ENCODE data around the gene ZFR.
"Not testable (repeated sequence)": the region's sequence is repeated elsewhere in the genome, so short reads cannot be mapped to it uniquely, and the experiment has no call there.

ZFR gene

GRCh38 chr5:32384621-32385020, 59.9 kb downstream of the ZFR start:
- intact Hi-C loops (cut with micrococcal nuclease) = no loop called here
- H3K4me3 Mint-ChIP-seq = no peak overlapping the region
- H3K36me3 Mint-ChIP-seq (ENCODE audit: low read depth) = peaks cover 82% of the 10 kb centered on the region

GRCh38 chr5:32383586-32383985, 61.0 kb downstream of the ZFR start:
- H3K9me3 Mint-ChIP-seq = no peaks in the 10 kb centered on the region
- intact Hi-C loops (cut with micrococcal nuclease) = no loop called here
- H3K4me3 Mint-ChIP-seq = no peak overlapping the region
- H3K27me3 Mint-ChIP-seq = no peaks in the 10 kb centered on the region
- H3K27ac Mint-ChIP-seq = no peak overlapping the region
- peaks cover 84% of the 10 kb centered on the region for H3K36me3 Mint-ChIP-seq (ENCODE audit: low read depth)
- H3K4me1 Mint-ChIP-seq (ENCODE audit: low read depth) = peaks cover 5% of the 10 kb centered on the region

More at GRCh38 chr5:32384621-32385020, 59.9 kb downstream of the ZFR start:
- Mint-ChIP-seq H3K4me1 (ENCODE audit: low read depth) (peaks cover 15% of the 10 kb centered on the region), H3K9me3 (no peaks in the 10 kb centered on the region), H3K27ac (no peak overlapping the region), H3K27me3 (no peaks in the 10 kb centered on the region)

GRCh38 chr5:32383065-32383464, 61.5 kb downstream of the ZFR start:
- Mint-ChIP-seq H3K27me3 (no peaks in the 10 kb centered on the region), H3K36me3 (ENCODE audit: low read depth) (peaks cover 79% of the 10 kb centered on the region), H3K4me1 (ENCODE audit: low read depth) (no peaks in the 10 kb centered on the region), H3K27ac (no peak overlapping the region), H3K4me3 (no peak overlapping the region), H3K9me3 (no peaks in the 10 kb centered on the region)
- intact Hi-C loops (cut with micrococcal nuclease) = no loop called here

- intact Hi-C loops (cut with micrococcal nuclease) = no loop called here
- Mint-ChIP-seq H3K4me1 (ENCODE audit: low read depth) (no peaks in the 10 kb centered on the region), H3K4me3 (no peak overlapping the region), H3K27ac (no peak overlapping the region), H3K27me3 (no peaks in the 10 kb centered on the region), H3K9me3 (no peaks in the 10 kb centered on the region), H3K36me3 (ENCODE audit: low read depth) (peaks cover 84% of the 10 kb centered on the region)
Measured at GRCh38 chr5:32379421-32379820, 65.1 kb downstream of the ZFR start.

- H3K27me3 Mint-ChIP-seq = no peaks in the 10 kb centered on the region
- peaks cover 86% of the 10 kb centered on the region for H3K36me3 Mint-ChIP-seq (ENCODE audit: low read depth)
- intact Hi-C loops (cut with micrococcal nuclease) = no loop called here
- H3K4me1 Mint-ChIP-seq (ENCODE audit: low read depth) = no peaks in the 10 kb centered on the region
- no peak overlapping the region for H3K27ac Mint-ChIP-seq
- H3K4me3 Mint-ChIP-seq = no peak overlapping the region
- no peaks in the 10 kb centered on the region for H3K9me3 Mint-ChIP-seq
Measured at GRCh38 chr5:32378966-32379365, 65.6 kb downstream of the ZFR start.

GRCh38 chr5:32369542-32370155, 74.9 kb downstream of the ZFR start:
- Mint-ChIP-seq H3K27ac (no peak overlapping the region), H3K27me3 (no peaks in the 10 kb centered on the region)

GRCh38 chr5:32369032-32369431, 75.5 kb downstream of the ZFR start:
- intact Hi-C loops (cut with micrococcal nuclease) = no loop called here
- Mint-ChIP-seq H3K9me3 (no peaks in the 10 kb centered on the region), H3K4me3 (no peak overlapping the region), H3K27ac (no peak overlapping the region), H3K4me1 (ENCODE audit: low read depth) (no peaks in the 10 kb centered on the region), H3K36me3 (ENCODE audit: low read depth) (peaks cover 91% of the 10 kb centered on the region), H3K27me3 (no peaks in the 10 kb centered on the region)

More at GRCh38 chr5:32369542-32370155, 74.9 kb downstream of the ZFR start:
- Mint-ChIP-seq H3K9me3 (no peaks in the 10 kb centered on the region), H3K36me3 (ENCODE audit: low read depth) (peaks cover 91% of the 10 kb centered on the region), H3K4me1 (ENCODE audit: low read depth) (no peaks in the 10 kb centered on the region), H3K4me3 (no peak overlapping the region)
- intact Hi-C loops (cut with micrococcal nuclease) = no loop called here

- H3K27me3 Mint-ChIP-seq; H3K4me1 Mint-ChIP-seq (ENCODE audit: low read depth); H3K4me3 Mint-ChIP-seq; intact Hi-C loops (cut with micrococcal nuclease); H3K9me3 Mint-ChIP-seq; H3K27ac Mint-ChIP-seq: not testable (repeated sequence)
- H3K36me3 Mint-ChIP-seq (ENCODE audit: low read depth) = peaks cover 88% of the 10 kb centered on the region
Measured at GRCh38 chr5:32367271-32367670, 77.3 kb downstream of the ZFR start.

GRCh38 chr5:32365623-32366022, 78.9 kb downstream of the ZFR start:
- peaks cover 89% of the 10 kb centered on the region for H3K36me3 Mint-ChIP-seq (ENCODE audit: low read depth)

GRCh38 chr5:32363030-32363429, 81.5 kb downstream of the ZFR start:
- Mint-ChIP-seq H3K9me3 (no peaks in the 10 kb centered on the region), H3K27ac (no peak overlapping the region), H3K4me3 (no peak overlapping the region), H3K4me1 (ENCODE audit: low read depth) (no peaks in the 10 kb centered on the region), H3K36me3 (ENCODE audit: low read depth) (peaks cover 91% of the 10 kb centered on the region), H3K27me3 (no peaks in the 10 kb centered on the region)
- intact Hi-C loops (cut with micrococcal nuclease) = no loop called here

More at GRCh38 chr5:32365623-32366022, 78.9 kb downstream of the ZFR start:
- no peaks in the 10 kb centered on the region for H3K4me1 Mint-ChIP-seq (ENCODE audit: low read depth)
- intact Hi-C loops (cut with micrococcal nuclease) = no loop called here
- no peaks in the 10 kb centered on the region for H3K9me3 Mint-ChIP-seq
- H3K27me3 Mint-ChIP-seq = no peaks in the 10 kb centered on the region
- no peak overlapping the region for H3K4me3 Mint-ChIP-seq
- no peak overlapping the region for H3K27ac Mint-ChIP-seq

GRCh38 chr5:32362527-32362926, 82.0 kb downstream of the ZFR start:
- Mint-ChIP-seq H3K27me3 (no peaks in the 10 kb centered on the region), H3K9me3 (no peaks in the 10 kb centered on the region), H3K27ac (no peak overlapping the region), H3K36me3 (ENCODE audit: low read depth) (peaks cover 91% of the 10 kb centered on the region), H3K4me1 (ENCODE audit: low read depth) (no peaks in the 10 kb centered on the region), H3K4me3 (no peak overlapping the region)
- intact Hi-C loops (cut with micrococcal nuclease) = no loop called here

GRCh38 chr5:32360906-32361305, 83.6 kb downstream of the ZFR start:
- Mint-ChIP-seq H3K36me3 (ENCODE audit: low read depth) (peaks cover 92% of the 10 kb centered on the region), H3K4me3 (no peak overlapping the region), H3K9me3 (no peaks in the 10 kb centered on the region), H3K27me3 (no peaks in the 10 kb centered on the region), H3K4me1 (ENCODE audit: low read depth) (no peaks in the 10 kb centered on the region), H3K27ac (no peak overlapping the region)
- intact Hi-C loops (cut with micrococcal nuclease) = no loop called here

- Mint-ChIP-seq H3K4me3 (no peak overlapping the region), H3K4me1 (ENCODE audit: low read depth) (no peaks in the 10 kb centered on the region), H3K9me3 (no peaks in the 10 kb centered on the region), H3K27me3 (no peaks in the 10 kb centered on the region), H3K27ac (no peak overlapping the region), H3K36me3 (ENCODE audit: low read depth) (peaks cover 88% of the 10 kb centered on the region)
- intact Hi-C loops (cut with micrococcal nuclease) = no loop called here
Measured at GRCh38 chr5:32358611-32359010, 85.9 kb downstream of the ZFR start.

- no peaks in the 10 kb centered on the region for H3K9me3 Mint-ChIP-seq
- no peaks in the 10 kb centered on the region for H3K27me3 Mint-ChIP-seq
- no peak overlapping the region for H3K4me3 Mint-ChIP-seq
- peaks cover 3% of the 10 kb centered on the region for H3K4me1 Mint-ChIP-seq (ENCODE audit: low read depth)
- intact Hi-C loops (cut with micrococcal nuclease) = no loop called here
- H3K27ac Mint-ChIP-seq = no peak overlapping the region
- peaks cover 83% of the 10 kb centered on the region for H3K36me3 Mint-ChIP-seq (ENCODE audit: low read depth)
Measured at GRCh38 chr5:32357658-32358057, 86.9 kb downstream of the ZFR start.

- Mint-ChIP-seq H3K4me1 (ENCODE audit: low read depth) (peaks cover 6% of the 10 kb centered on the region), H3K4me3 (no peak overlapping the region), H3K27me3 (no peaks in the 10 kb centered on the region), H3K27ac (no peak overlapping the region), H3K9me3 (no peaks in the 10 kb centered on the region), H3K36me3 (ENCODE audit: low read depth) (peaks cover 63% of the 10 kb centered on the region)
- intact Hi-C loops (cut with micrococcal nuclease) = no loop called here
Measured at GRCh38 chr5:32355686-32356085, 88.9 kb downstream of the ZFR start.
